ENCODE data around the gene PDE1A.

DNA sequence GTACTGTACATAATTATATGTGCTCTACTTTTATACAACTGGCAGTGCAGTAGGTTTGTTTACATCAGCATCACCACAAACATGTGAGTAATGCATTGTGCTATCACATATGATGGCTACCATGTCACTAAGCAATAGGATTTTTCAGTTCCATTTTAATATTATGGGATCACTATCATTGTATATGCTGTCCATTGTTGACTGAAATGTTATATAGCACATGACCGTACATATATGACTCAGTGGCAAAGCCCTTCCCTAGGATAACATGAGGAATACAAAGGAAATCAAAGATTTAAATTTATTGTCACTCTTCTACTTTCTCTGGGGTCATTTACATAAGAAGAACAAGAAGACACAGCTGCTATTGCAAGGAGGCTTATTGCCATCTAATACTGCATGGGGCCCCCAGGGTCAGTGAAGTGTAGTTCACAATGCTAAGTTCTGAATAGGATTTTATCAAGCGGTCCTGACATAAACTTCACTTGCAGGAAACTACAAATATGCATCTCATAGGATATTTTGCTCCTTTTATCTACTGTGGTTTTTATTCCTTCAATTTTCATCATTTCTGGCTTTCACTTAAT is 21.8 kb downstream of the PDE1A start:
- TF ChIP-seq, protein P1, sequence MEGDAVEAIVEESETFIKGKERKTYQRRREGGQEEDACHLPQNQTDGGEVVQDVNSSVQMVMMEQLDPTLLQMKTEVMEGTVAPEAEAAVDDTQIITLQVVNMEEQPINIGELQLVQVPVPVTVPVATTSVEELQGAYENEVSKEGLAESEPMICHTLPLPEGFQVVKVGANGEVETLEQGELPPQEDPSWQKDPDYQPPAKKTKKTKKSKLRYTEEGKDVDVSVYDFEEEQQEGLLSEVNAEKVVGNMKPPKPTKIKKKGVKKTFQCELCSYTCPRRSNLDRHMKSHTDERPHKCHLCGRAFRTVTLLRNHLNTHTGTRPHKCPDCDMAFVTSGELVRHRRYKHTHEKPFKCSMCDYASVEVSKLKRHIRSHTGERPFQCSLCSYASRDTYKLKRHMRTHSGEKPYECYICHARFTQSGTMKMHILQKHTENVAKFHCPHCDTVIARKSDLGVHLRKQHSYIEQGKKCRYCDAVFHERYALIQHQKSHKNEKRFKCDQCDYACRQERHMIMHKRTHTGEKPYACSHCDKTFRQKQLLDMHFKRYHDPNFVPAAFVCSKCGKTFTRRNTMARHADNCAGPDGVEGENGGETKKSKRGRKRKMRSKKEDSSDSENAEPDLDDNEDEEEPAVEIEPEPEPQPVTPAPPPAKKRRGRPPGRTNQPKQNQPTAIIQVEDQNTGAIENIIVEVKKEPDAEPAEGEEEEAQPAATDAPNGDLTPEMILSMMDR (conservative IDR thresholded peaks at IDR 0.05 in 1 of 2, IDR thresholded peaks at IDR 0.05 in 1 of 2; ENCODE audit: extremely low read depth in 1 of 2, insufficient read depth in 1 of 2, low read depth in 1 of 2, low read length in 2 of 2), result no peak
- no peak for TF ChIP-seq EZH2 (IDR thresholded peaks at IDR 0.05; ENCODE audit: borderline replicate concordance, low read length)
